Thyroid gland (tissue), 4 donors: ENCODE measurements around the gene NTN3. TPM values are rescaled to one million over a fixed set of nuclear protein-coding genes. Genes with fewer than 3 reads are reported as not detected.

Source experiments
- DNase-seq, 2 donors: peaks; one replicate each; pipeline ENCODE4 v3.0.0-alpha.2; 2019
- H3K27ac ChIP-seq, 3 donors: fragments of 200-600 bp; sonication (generic); 1 replicate in 2 of 3; 2 replicates in 1 of 3; pipeline ENCODE4 v1.5.1; 2016 to 2019; ENCODE audit warnings: mild to moderate bottlenecking in 1 of 3, moderate library complexity in 1 of 3
- H3K27me3 ChIP-seq: fragments of 200-600 bp; sonication (generic); one replicate; pipeline ENCODE4 v1.5.1; 2019
- H3K36me3 ChIP-seq, 2 donors: fragments of 200-600 bp; sonication (generic); one replicate each; pipeline ENCODE4 v1.5.1; 2016 to 2019
- H3K4me1 ChIP-seq, 2 donors: fragments of 200-600 bp; sonication (generic); one replicate each; pipeline ENCODE4 v1.5.1; 2017 to 2019
- H3K4me3 ChIP-seq, 3 donors: fragments of 200-600 bp; sonication (generic); replicated peaks in 1 of 3; 1 replicate in 2 of 3; 2 replicates in 1 of 3; pipeline ENCODE4 v1.5.1; 2016; ENCODE audit warnings: mild to moderate bottlenecking in 1 of 3
- H3K9me3 ChIP-seq: fragments of 200-600 bp; sonication (generic); one replicate; pipeline ENCODE4 v1.5.1; 2017
- POLR2A ChIP-seq, 2 donors: fragments of 450-650 bp; IDR thresholded peaks; one replicate each; pipeline ENCODE4 v1.6.1; 2017; ENCODE audit warnings: antibody characterized with exemption in 2 of 2, mild to moderate bottlenecking in 2 of 2, moderate library complexity in 1 of 2
- WGBS, 2 donors: methylation state at CpG; one replicate each; pipeline ENCODE4 v1.1.5; 2017; 5-methylcytosine and 5-hydroxymethylcytosine counted together
- intact Hi-C: fragments of 100-400 bp; cut with DNase I; formaldehyde crosslinking; loops from one replicate; pipeline ENCODE4 v1.15.1; 2023
- total RNA-seq, 4 donors: library from RNA; depleted of rRNA; stranded (reverse); fragments of >200 nt; gene quantifications; one replicate each; pipeline ENCODE4 v1.2.3, GENCODE V29; 2016
- TF ChIP-seq, protein P1 (sequence below), 6 experiments: fragments of 200-600 bp in 3 of 6; fragments of 450-650 bp in 3 of 6; sonication (generic) in 3 of 6; IDR thresholded peaks; one replicate each; pipeline ENCODE4 v1.5.1; 2016 to 2019; ENCODE audit warnings: antibody characterized with exemption in 6 of 6, mild to moderate bottlenecking in 2 of 6, inconsistent platforms in 1 of 6, moderate library complexity in 1 of 6

NTN3 gene
- total RNA-seq, 4 donors from 2014 or later = 0.13 to 0.63 (median 0.56) TPM; not detected in 1

- Histone ChIP-seq H3K4me3 (no peak overlapping the region), H3K9me3 (no peaks in the 10 kb centered on the region), H3K27ac (no peak overlapping the region), H3K27me3 (no peaks in the 10 kb centered on the region), H3K36me3 (no peaks in the 10 kb centered on the region), H3K4me1 (peaks cover 6 to 18% of the 10 kb centered on the region in 2 donors)
- no peak for DNase-seq
- TF ChIP-seq, protein P1, sequence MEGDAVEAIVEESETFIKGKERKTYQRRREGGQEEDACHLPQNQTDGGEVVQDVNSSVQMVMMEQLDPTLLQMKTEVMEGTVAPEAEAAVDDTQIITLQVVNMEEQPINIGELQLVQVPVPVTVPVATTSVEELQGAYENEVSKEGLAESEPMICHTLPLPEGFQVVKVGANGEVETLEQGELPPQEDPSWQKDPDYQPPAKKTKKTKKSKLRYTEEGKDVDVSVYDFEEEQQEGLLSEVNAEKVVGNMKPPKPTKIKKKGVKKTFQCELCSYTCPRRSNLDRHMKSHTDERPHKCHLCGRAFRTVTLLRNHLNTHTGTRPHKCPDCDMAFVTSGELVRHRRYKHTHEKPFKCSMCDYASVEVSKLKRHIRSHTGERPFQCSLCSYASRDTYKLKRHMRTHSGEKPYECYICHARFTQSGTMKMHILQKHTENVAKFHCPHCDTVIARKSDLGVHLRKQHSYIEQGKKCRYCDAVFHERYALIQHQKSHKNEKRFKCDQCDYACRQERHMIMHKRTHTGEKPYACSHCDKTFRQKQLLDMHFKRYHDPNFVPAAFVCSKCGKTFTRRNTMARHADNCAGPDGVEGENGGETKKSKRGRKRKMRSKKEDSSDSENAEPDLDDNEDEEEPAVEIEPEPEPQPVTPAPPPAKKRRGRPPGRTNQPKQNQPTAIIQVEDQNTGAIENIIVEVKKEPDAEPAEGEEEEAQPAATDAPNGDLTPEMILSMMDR (IDR thresholded peaks at IDR 0.05) = no peak
- TF ChIP-seq POLR2A (IDR thresholded peaks at IDR 0.05) = no peak
- 90 to 97% methylated on average over 13 of the region's 13 CpGs for WGBS, 2 donors
- intact Hi-C loops = loop anchor here (5.0 to 10.0 kb wide), 4 partner anchors 76 to 231 kb away; partner anchors contain the start of genes CASKIN1 and RNPS1
Observed at GRCh38 chr16:2425825-2426430, 45.2 kb upstream of the NTN3 start.

GRCh38 chr16:2426941-2427361, 44.1 kb upstream of the NTN3 start:
- H3K9me3 ChIP-seq = no peaks in the 10 kb centered on the region
- H3K4me1 ChIP-seq = peaks cover 6 to 18% of the 10 kb centered on the region in 2 donors
- no peaks in the 10 kb centered on the region for H3K36me3 ChIP-seq
- no peak for TF ChIP-seq POLR2A (IDR thresholded peaks at IDR 0.05)
- TF ChIP-seq, protein P1 (IDR thresholded peaks at IDR 0.05) = no peak
- H3K4me3 ChIP-seq = no peak overlapping the region
- intact Hi-C loops = loop anchor here (5.0 to 10.0 kb wide), 4 partner anchors 75 to 232 kb away; partner anchors contain the start of genes CASKIN1 and RNPS1
- H3K27ac ChIP-seq = no peak overlapping the region
- DNase-seq = peak; percentile 85 to 86
- 44 to 57% methylated on average over 6 of the region's 6 CpGs for WGBS, 2 donors
- H3K27me3 ChIP-seq = no peaks in the 10 kb centered on the region

DNA sequence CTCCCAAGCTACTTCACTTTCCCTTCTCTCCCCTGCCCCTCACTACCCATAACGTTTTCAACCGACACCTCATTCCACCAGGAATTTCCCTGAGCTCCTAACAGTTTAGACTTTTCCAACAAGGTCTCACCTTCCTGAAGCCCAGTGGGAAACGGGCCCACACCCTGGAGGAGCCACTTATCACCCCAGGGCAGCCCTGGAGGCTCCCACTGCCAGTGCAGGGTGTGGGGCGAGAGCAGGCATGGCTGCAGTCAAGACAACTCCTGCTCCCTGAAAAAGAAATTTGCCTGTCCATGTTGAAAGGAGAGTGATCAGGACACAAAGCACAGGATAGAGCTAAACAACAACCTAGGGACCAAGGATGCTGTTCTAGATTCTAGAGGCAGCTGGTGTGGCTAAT, 43.6 kb upstream of the NTN3 start:
- TF ChIP-seq POLR2A (IDR thresholded peaks at IDR 0.05) = no peak
- intact Hi-C loops = loop anchor here (5.0 to 10.0 kb wide), 4 partner anchors 75 to 233 kb away; partner anchors contain the start of genes CASKIN1 and RNPS1
- 72 to 85% methylated on average over 4 of the region's 4 CpGs for WGBS, 2 donors

DNA sequence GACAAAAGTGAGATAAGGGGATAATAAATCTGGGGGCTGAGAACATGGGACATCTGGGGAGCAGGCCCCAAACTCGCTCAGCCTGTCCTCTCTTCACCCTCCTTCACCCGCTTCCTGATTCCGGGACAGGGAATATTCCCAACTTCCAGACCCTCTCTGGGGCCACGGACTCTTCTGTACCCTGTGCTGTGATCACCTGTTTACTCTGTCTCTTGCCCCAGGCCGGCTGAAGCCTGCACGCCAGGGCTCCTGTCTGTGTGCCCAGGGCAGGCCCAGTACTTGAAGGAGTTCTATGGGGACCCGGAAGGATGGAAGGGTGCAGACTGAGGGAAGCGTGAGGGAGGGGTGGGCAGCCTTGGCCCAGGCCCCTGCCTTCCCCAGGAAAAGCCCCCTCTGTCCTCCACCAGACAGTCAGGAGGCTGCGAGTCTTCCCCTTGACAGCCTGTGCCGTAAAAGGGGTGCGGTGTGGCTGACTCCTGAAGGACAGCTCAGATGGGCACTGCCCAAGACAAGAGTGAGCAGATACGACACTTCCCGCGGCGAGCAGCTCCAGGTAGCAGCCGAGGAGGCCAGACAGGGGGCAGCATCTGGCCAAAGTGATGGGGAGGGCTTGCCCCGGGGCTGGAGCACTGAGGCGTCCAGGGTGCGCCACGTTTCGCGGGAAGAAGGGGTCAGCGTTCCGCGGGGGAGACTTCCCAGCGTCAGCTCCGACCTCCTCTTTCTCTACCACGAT, 42.9 kb upstream of the NTN3 start:
- DNase-seq = peak; percentile 32 to 46
- H3K9me3 ChIP-seq = no peaks in the 10 kb centered on the region

More for the DNA sequence above, 43.6 kb upstream of the NTN3 start:
- Histone ChIP-seq H3K27me3 (no peaks in the 10 kb centered on the region), H3K27ac (no peak overlapping the region), H3K36me3 (no peaks in the 10 kb centered on the region), H3K4me1 (peaks cover 6 to 18% of the 10 kb centered on the region in 2 donors), H3K9me3 (no peaks in the 10 kb centered on the region), H3K4me3 (no peak overlapping the region)
- no peak for DNase-seq

DNA sequence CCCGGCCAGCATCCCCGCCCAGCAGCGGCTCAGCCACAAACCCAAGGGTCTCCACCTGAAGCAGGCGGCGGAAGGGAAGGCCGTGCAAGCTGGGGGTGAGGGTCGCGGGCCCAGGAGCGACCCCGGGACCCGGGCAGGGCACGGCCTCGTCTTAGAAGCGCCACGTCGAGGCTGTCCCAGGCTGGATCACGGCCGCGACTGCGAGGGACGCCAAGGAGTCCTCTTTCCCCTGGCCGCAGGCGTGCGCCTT, 42.4 kb upstream of the NTN3 start:
- no peaks in the 10 kb centered on the region for H3K27me3 ChIP-seq
- H3K4me3 ChIP-seq = peak overlapping the region; percentile 24 to 86 (median 33)
- TF ChIP-seq, protein P1 (IDR thresholded peaks at IDR 0.05) = no peak
- no peak for TF ChIP-seq POLR2A (IDR thresholded peaks at IDR 0.05)
- peaks cover 6 to 18% of the 10 kb centered on the region in 2 donors for H3K4me1 ChIP-seq
- H3K36me3 ChIP-seq = no peaks in the 10 kb centered on the region
- peak overlapping the region in 2 of 3 donors; percentile 3 to 42 for H3K27ac ChIP-seq
- no peaks in the 10 kb centered on the region for H3K9me3 ChIP-seq
- intact Hi-C loops = loop anchor here (5.0 to 10.0 kb wide), 4 partner anchors 74 to 234 kb away; partner anchors contain the start of genes CASKIN1 and RNPS1
- DNase-seq = no peak
- WGBS, 2 donors = no CpG with 5 or more reads among the region's 24 CpGs

More for the DNA sequence above, 42.9 kb upstream of the NTN3 start:
- Histone ChIP-seq H3K4me3 (peak overlapping the region in 2 of 3 donors; percentile 33 to 86), H3K4me1 (peaks cover 6 to 18% of the 10 kb centered on the region in 2 donors), H3K36me3 (no peaks in the 10 kb centered on the region), H3K27ac (peak overlapping the region in 2 of 3 donors; percentile 3 to 42), H3K27me3 (no peaks in the 10 kb centered on the region)
- TF ChIP-seq, protein P1 (IDR thresholded peaks at IDR 0.05) = peak in 3 of 6 experiments; percentile 3 to 22 (median 20)
- no peak for TF ChIP-seq POLR2A (IDR thresholded peaks at IDR 0.05)
- intact Hi-C loops = loop anchor here (5.0 to 10.0 kb wide), 4 partner anchors 74 to 233 kb away; partner anchors contain the start of genes CASKIN1 and RNPS1
- WGBS, 2 donors = 60 to 99% methylated on average over 6 to 13 of the region's 28 CpGs
